Activated B cell treated with CpG ODN at 0.5 μM for 24 hours (primary cell): ENCODE results near the gene OR5D16. TPM values are rescaled to one million over a fixed set of nuclear protein-coding genes. Genes with fewer than 3 reads are reported as not detected.

Source experiments
- ATAC-seq: fragments of 200-7000 bp; cut with Tn5 transposase; one replicate; pipeline ENCODE4 v1.10.0; 2021; ENCODE audit warnings: low read depth, mild to moderate bottlenecking, moderate library complexity
- CTCF ChIA-PET: fragments of 350-600 bp; sonication (Branson Sonifier 250); formaldehyde crosslinking; loops from one replicate; lab custom pipeline; 2021; ENCODE audit warnings: antibody characterized with exemption; lab: Charles Lee
- POLR2A ChIA-PET: fragments of 350-600 bp; sonication (Branson Sonifier 250); formaldehyde crosslinking; loops from one replicate; lab custom pipeline; 2021; ENCODE audit warnings: antibody characterized with exemption; lab: Charles Lee
- DNase-seq: peaks from one replicate; pipeline ENCODE4 v3.0.0; 2022
- H3K27ac Mint-ChIP-seq: one replicate; pipeline ENCODE4 v1.8.0; 2020; ENCODE audit warnings: mixed read lengths
- H3K27me3 Mint-ChIP-seq: one replicate; pipeline ENCODE4 v1.8.0; 2021; ENCODE audit warnings: mixed read lengths
- H3K36me3 Mint-ChIP-seq: one replicate; pipeline ENCODE4 v1.8.0; 2021; ENCODE audit warnings: low read depth, mixed read lengths
- H3K4me1 Mint-ChIP-seq: one replicate; pipeline ENCODE4 v1.8.0; 2021; ENCODE audit warnings: mixed read lengths
- H3K4me3 Mint-ChIP-seq: one replicate; pipeline ENCODE4 v1.8.0; 2020; ENCODE audit warnings: mild to moderate bottlenecking, mixed read lengths
- H3K9me3 Mint-ChIP-seq: one replicate; pipeline ENCODE4 v1.8.0; 2020; ENCODE audit warnings: mixed read lengths
- intact Hi-C: fragments of 100-400 bp; cut with micrococcal nuclease; formaldehyde crosslinking; loops from one replicate; pipeline ENCODE4 v1.15.1; 2024
- total RNA-seq: library from RNA; stranded (reverse); gene quantifications from 2 replicates; pipeline ENCODE4 v1.2.3, GENCODE V29; 2022
- TF ChIP-seq, protein P1 (sequence below): fragments of 200-600 bp; IDR thresholded peaks from one replicate; pipeline ENCODE4 v1.8.0; 2022; ENCODE audit warnings: antibody characterized with exemption, mild to moderate bottlenecking

Gene OR5D16
- total RNA-seq, 1 donor from 2014 or later: not detected

DNA sequence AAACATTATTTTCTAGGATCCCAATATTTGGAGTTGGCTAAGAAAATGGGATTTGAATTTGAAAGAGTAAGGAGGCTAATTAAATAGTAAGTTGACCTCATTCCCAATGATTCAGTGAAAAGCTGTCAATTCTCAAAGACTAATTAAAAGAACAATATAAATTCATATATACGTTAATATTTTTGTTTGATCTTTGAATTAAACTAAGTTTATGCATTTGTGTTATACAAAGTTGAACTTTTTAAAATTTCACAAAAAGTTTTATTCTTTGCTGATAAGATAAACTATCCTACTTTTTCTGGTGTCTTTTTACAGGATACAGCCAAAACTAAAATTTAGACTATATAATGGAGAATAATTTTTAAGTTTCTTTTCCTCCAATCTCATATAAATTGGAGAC, 27.5 kb upstream of the OR5D16 start, which contains the start of gene OR5L1:
OR5L1 (plus strand) TSS at position 301 of the 400 bp plus-strand sequence. CDS start 100 bp downstream, outside the sequence.
- POLR2A ChIA-PET: no interaction called here
- intact Hi-C loops: no loop called here

GRCh38 chr11:55819330-55819729, 19.2 kb upstream of the OR5D16 start, which contains the start of gene OR5D18:
OR5D18 (plus strand) TSS chr11:55819630; CDS start chr11:55819630, 0 bp downstream.
- POLR2A ChIA-PET: no interaction called here
- TF ChIP-seq, protein P1, sequence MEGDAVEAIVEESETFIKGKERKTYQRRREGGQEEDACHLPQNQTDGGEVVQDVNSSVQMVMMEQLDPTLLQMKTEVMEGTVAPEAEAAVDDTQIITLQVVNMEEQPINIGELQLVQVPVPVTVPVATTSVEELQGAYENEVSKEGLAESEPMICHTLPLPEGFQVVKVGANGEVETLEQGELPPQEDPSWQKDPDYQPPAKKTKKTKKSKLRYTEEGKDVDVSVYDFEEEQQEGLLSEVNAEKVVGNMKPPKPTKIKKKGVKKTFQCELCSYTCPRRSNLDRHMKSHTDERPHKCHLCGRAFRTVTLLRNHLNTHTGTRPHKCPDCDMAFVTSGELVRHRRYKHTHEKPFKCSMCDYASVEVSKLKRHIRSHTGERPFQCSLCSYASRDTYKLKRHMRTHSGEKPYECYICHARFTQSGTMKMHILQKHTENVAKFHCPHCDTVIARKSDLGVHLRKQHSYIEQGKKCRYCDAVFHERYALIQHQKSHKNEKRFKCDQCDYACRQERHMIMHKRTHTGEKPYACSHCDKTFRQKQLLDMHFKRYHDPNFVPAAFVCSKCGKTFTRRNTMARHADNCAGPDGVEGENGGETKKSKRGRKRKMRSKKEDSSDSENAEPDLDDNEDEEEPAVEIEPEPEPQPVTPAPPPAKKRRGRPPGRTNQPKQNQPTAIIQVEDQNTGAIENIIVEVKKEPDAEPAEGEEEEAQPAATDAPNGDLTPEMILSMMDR: no peak
- no peak within 1 kb of the TSS for H3K4me3 Mint-ChIP-seq
- no peak within 1 kb of the TSS for H3K27ac Mint-ChIP-seq
- H3K4me1 Mint-ChIP-seq: no peaks in the 10 kb centered on the region
- ATAC-seq: no peak
- H3K9me3 Mint-ChIP-seq: peaks cover 18% of the 10 kb centered on the region
- CTCF ChIA-PET: no interaction called here
- no peak for DNase-seq
- no peaks in the 10 kb centered on the region for H3K36me3 Mint-ChIP-seq
- intact Hi-C loops: no loop called here
- H3K27me3 Mint-ChIP-seq: no peaks in the 10 kb centered on the region

More for the DNA sequence above, 27.5 kb upstream of the OR5D16 start, which contains the start of gene OR5L1:
- no peak within 1 kb of the TSS for H3K27ac Mint-ChIP-seq
- no peak for ATAC-seq
- no peaks in the 10 kb centered on the region for H3K36me3 Mint-ChIP-seq
- TF ChIP-seq, protein P1: no peak
- DNase-seq: no peak
- no peaks in the 10 kb centered on the region for H3K27me3 Mint-ChIP-seq
- peaks cover 17% of the 10 kb centered on the region for H3K9me3 Mint-ChIP-seq
- no peak within 1 kb of the TSS for H3K4me3 Mint-ChIP-seq
- CTCF ChIA-PET: no interaction called here
- no peaks in the 10 kb centered on the region for H3K4me1 Mint-ChIP-seq

- intact Hi-C loops: no loop called here
- Mint-ChIP-seq H3K27me3 (no peaks in the 10 kb centered on the region), H3K36me3 (no peaks in the 10 kb centered on the region), H3K27ac (no peak within 1 kb of the TSS), H3K4me1 (no peaks in the 10 kb centered on the region), H3K4me3 (no peak within 1 kb of the TSS), H3K9me3 (peaks cover 5% of the 10 kb centered on the region)
- DNase-seq (no peak), ATAC-seq (no peak)
- POLR2A ChIA-PET: no interaction called here
- CTCF ChIA-PET: no interaction called here
- TF ChIP-seq, protein P1: no peak
Measured at GRCh38 chr11:55826919-55827318, 11.6 kb upstream of the OR5D16 start, which contains the start of gene OR5L2. OR5L2 (plus strand) TSS chr11:55827219; CDS start chr11:55827219, 0 bp downstream.

GRCh38 chr11:55847453-55847852, 8.9 kb downstream of the OR5D16 start:
- ATAC-seq: no peak
- Mint-ChIP-seq H3K27ac (no peak overlapping the region), H3K4me1 (no peaks in the 10 kb centered on the region), H3K4me3 (no peak overlapping the region), H3K36me3 (no peaks in the 10 kb centered on the region), H3K9me3 (peaks cover 2% of the 10 kb centered on the region), H3K27me3 (no peaks in the 10 kb centered on the region)
- DNase-seq: no peak
- intact Hi-C loops: no loop called here
- CTCF ChIA-PET: no interaction called here
- POLR2A ChIA-PET: no interaction called here
- TF ChIP-seq, protein P1: no peak

DNA sequence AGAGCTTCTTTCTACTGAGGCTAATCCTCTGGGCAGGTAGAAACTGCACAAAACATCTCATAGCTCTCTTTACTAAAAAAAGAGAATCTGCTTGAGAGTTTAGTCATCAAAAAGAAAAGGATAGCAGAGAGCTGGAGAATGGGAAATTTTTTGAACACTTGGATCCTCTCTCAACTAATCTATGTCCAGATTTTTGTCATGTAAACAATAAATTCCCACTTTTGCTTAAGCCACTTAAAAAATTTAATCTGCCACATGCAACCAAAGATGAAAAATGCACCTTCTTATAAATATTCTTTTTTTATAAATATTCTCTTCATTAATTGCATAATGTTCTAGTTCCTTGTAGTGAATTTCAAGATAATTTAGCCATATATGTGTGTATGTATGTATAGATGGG, 10.5 kb downstream of the OR5D16 start:
- intact Hi-C loops: no loop called here
- TF ChIP-seq, protein P1: no peak
- no peaks in the 10 kb centered on the region for H3K36me3 Mint-ChIP-seq
- H3K9me3 Mint-ChIP-seq: peaks cover 6% of the 10 kb centered on the region
- DNase-seq (no peak), ATAC-seq (no peak)
- ChIA-PET POLR2A (no interaction called here), CTCF (no interaction called here)
- no peaks in the 10 kb centered on the region for H3K27me3 Mint-ChIP-seq
- no peak overlapping the region for H3K27ac Mint-ChIP-seq
- H3K4me1 Mint-ChIP-seq: no peaks in the 10 kb centered on the region
- H3K4me3 Mint-ChIP-seq: no peak overlapping the region
